Umbilical cord (tissue), 2 donors: ENCODE data around the gene CD84. TPM values are rescaled to one million over a fixed set of nuclear protein-coding genes. Genes with fewer than 3 reads are reported as not detected.
"Not testable (repeated sequence)": the region's sequence is repeated elsewhere in the genome, so short reads cannot be mapped to it uniquely, and the experiment has no call there.

Source experiments
- DNase-seq: peaks from one replicate; pipeline ENCODE4 v3.0.0-alpha.2; 2015; ENCODE audit warnings: low spot score
- total RNA-seq: library from RNA; depleted of rRNA; stranded (reverse); fragments of >200 nt; gene quantifications from one replicate; pipeline ENCODE4 v1.2.3, GENCODE V29; 2014; ENCODE audit warnings: low replicate concordance; ENCODE audit not compliant: insufficient read depth

Gene CD84
- total RNA-seq, 1 donor from 2014 or later: 13.5 TPM

- not testable (repeated sequence) for DNase-seq
Observed at GRCh38 chr1:160517519-160517918, 61.8 kb downstream of the CD84 start.

- DNase-seq: not testable (repeated sequence)
Observed at GRCh38 chr1:160515908-160516307, 63.4 kb downstream of the CD84 start.

GRCh38 chr1:160504651-160505050, 74.6 kb downstream of the CD84 start:
- no peak for DNase-seq

GRCh38 chr1:160503087-160503486, 76.2 kb downstream of the CD84 start:
- no peak for DNase-seq

- no peak for DNase-seq
Observed at GRCh38 chr1:160500321-160500990, 78.8 kb downstream of the CD84 start.

- DNase-seq: peak; percentile 27
Observed at GRCh38 chr1:160499631-160500030, 79.7 kb downstream of the CD84 start.

GRCh38 chr1:160498301-160499065, 80.8 kb downstream of the CD84 start:
- DNase-seq: not testable (repeated sequence)

- no peak for DNase-seq
Observed at GRCh38 chr1:160496334-160496733, 83.0 kb downstream of the CD84 start.

GRCh38 chr1:160494620-160495019, 84.7 kb downstream of the CD84 start:
- no peak for DNase-seq

- no peak for DNase-seq
Observed at GRCh38 chr1:160492617-160493016, 86.7 kb downstream of the CD84 start.

- no peak for DNase-seq
Observed at GRCh38 chr1:160491981-160492380, 87.3 kb downstream of the CD84 start.

Other genes with a start within 250 kb of the CD84 start
- 150 TPM for gene COPA, start 236.2 kb downstream of the CD84 start, total RNA-seq
- gene NCSTN, start 236.1 kb downstream of the CD84 start, total RNA-seq: 41.2 TPM
- 2.6 TPM for gene NHLH1, start 212.4 kb downstream of the CD84 start, total RNA-seq
- gene VANGL2, start 178.9 kb downstream of the CD84 start, total RNA-seq: 1.9 TPM
- 0.96 TPM for gene SLAMF6, start 56.2 kb downstream of the CD84 start, total RNA-seq
- 0.24 TPM for gene SLAMF1, start 67.5 kb upstream of the CD84 start, total RNA-seq
- 12.5 TPM for gene CD48, start 132.3 kb upstream of the CD84 start, total RNA-seq
- gene SLAMF7, start 159.8 kb upstream of the CD84 start, total RNA-seq: 4.1 TPM
- gene LY9, start 216.7 kb upstream of the CD84 start, total RNA-seq: 11.6 TPM